ENCODE measurements around the gene UNK.

UNK gene

DNA sequence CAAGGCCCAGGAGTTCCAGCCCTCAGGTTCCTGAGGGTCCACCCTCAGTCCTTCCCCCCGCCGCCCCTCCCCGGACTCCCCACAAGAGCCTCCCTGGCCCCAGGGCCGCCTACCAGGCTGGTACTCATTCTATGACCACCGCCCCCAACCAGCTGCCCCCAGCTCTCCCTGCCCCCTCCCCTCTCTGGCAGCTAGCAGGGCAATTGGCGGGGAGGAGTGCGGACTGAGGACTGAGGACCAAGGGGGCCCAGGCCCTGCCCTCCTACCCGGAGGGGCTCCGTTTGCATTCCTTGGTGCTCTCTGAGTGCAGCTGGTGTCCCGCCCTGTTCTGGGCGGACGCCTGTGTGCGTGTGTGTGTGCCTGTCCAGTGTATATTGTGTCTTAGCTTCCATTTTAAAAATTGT is 40.5 kb downstream of the UNK start:
- no peak for TF ChIP-seq GATA3 (IDR thresholded peaks at IDR 0.05; ENCODE audit: low read depth, low read length)
- TF ChIP-seq GATA2 (IDR thresholded peaks at IDR 0.05; ENCODE audit: low read depth, low read length), result no peak

DNA sequence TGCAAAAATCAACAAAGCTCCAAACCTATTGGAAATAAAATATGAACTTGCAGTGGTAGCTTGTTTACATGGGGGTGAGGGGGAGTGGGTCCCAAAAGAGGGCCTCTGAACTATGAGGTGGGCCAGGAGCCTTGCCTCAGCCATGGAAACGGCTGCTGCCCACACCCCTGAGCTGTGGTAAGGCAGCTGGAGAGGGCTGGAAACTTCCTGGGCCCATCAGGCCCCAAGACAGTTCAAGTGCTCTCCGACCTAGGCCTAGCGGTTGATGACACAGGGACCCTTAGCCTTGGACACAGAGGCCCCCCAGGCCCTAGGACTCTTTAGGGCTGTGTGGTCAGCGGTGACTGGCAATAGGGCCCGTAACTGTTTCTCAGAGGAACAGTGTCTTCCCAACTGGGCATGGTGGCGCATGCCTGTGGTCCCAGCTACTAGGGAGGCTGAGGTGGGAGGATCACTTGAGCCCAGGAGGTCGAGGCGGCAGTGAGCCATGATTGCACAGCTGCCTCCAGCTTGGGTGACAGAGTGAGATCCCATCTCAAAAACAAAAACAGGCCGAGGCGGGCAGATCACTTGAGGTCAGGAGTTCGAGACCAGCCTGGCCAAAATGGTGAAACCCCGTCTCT is 41.3 kb downstream of the UNK start:
- TF ChIP-seq GATA2 (IDR thresholded peaks at IDR 0.05; ENCODE audit: low read depth, low read length) (no peak), GATA3 (IDR thresholded peaks at IDR 0.05; ENCODE audit: low read depth, low read length) (no peak)

DNA sequence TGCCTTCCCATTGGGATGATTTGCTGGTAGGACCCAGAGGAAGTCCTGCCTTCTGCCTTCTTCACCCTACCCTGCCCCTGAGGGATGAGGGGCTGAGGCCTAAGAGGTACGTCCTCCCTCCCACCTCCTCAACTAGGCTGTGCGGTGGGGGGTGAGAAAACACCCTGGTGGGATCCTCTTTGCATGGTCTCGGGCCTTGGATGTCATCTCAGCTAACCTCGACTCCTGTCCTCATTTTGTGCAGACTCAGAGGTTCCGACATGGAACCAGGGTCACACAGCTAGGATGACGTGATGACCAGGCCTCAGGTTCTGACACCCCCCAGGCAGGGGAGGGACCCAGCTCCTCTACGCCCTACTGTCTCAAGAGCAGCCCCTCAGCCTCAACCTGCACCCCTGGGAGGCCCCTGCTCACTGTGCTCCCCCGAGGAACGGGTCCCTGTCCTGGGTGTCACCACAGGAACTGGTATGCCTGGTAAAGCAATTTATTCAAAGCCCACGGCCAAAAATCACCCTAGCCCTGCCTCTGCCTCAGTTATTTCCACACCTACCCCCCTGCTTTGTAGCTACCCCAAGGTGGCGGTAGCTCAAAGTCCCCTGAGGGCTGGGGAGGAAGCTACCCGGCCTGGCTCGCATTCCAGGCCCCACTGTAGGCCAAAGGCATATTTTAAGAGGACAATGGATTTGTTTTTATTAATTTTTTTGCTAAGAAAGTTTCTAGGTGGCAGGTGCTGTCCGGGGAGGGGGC is 42.1 kb downstream of the UNK start:
- TF ChIP-seq GATA3 (IDR thresholded peaks at IDR 0.05; ENCODE audit: low read depth, low read length) (no peak), GATA2 (IDR thresholded peaks at IDR 0.05; ENCODE audit: low read depth, low read length) (no peak)

DNA sequence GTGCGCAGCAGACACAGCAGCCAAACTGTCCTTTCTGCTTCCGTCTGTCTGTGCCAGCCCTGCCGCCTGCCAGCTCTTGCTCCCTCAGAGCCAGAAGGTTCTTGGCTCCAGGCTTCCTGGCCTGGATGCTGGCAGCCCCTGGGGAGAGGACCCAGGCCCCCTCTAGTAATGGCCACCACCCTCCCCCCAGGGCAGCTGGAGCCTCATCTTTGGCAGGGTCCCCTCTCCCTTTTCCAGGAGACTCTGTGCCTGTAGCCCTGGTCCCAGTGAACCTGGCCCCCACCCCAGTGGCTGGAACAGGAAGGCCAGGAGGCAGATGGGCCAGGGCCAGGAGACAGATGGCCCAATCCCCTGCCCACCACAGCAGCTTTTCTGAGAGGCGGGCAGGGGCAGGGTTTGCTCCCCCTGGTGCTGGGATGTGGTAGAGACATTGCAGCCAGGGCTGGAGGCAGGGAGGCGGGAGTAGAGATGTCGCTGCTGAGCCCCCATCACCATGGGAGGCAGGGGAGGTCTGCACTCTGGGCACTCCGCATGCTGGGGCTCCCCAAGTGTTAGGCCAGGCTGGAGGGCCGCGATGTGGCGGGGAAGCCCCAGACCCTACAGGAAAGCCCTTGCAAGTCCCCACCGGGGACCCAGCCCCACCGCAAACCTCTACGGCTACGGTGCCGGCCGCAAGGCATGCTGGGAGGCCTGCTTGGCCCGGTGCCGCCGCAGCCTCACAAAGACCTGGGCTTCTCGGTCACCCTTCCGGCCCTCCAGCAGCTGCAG is 42.9 kb downstream of the UNK start:
- TF ChIP-seq GATA3 (IDR thresholded peaks at IDR 0.05; ENCODE audit: low read depth, low read length) (no peak), GATA2 (IDR thresholded peaks at IDR 0.05; ENCODE audit: low read depth, low read length) (no peak)

DNA sequence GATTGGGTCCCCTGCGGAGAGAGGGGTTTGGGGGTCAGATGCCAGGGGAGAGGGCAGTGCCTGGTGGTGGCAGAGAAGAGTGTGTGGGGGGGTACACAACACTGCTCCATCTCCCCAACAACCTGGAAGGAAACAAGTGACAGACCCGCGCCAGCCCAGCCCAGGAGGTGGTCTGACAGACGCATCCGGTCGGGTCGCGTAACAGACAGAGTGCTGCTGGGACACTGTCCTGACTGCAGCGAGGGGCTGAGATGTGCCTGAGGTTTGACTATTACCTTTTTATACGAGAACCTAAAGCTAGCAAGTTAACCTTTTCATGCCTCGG is 43.4 kb downstream of the UNK start:
- no peak for TF ChIP-seq GATA3 (IDR thresholded peaks at IDR 0.05; ENCODE audit: low read depth, low read length)
- no peak for TF ChIP-seq GATA2 (IDR thresholded peaks at IDR 0.05; ENCODE audit: low read depth, low read length)

DNA sequence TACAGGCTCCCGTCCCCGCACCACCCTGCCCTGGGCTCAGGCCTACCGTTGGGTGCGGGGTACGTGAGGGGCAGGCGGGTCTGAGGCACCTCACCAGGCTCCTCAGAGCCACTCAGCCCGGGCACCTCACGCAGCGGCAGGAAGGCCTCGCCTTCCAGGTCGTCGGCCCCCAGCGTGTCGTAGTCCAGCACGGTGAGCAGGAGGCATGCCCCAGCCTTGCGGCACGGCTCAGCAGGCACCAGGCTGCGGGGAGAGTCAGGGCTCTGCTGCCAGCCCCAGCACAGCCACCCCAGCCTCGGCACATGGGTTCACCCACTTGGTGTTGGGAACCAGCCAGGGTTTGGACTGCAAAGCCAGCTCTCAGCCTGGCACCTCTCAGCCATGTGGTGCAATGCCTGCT is 44.1 kb downstream of the UNK start:
- TF ChIP-seq GATA2 (IDR thresholded peaks at IDR 0.05; ENCODE audit: low read depth, low read length), result no peak
- no peak for TF ChIP-seq GATA3 (IDR thresholded peaks at IDR 0.05; ENCODE audit: low read depth, low read length)

DNA sequence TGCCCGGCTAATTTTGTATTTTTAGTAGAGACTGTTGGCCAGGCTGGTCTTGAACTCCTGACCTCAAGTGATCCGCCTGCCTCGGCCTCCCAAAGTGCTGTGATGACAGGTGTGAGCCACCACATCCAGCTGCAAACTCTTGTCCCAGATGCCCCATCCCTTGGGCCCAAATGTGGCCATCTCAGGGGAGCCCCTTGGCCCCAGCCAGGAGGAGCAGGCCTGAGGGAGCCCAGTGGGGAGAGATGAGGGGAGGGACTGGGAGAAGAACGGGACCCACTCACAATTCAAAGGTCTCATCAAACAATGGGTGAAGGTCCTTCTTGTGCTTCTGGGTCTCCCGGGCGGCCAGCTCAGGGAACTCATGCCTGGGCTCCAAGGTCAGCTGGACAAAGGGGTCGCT is 45.1 kb downstream of the UNK start:
- no peak for TF ChIP-seq GATA2 (IDR thresholded peaks at IDR 0.05; ENCODE audit: low read depth, low read length)
- TF ChIP-seq GATA3 (IDR thresholded peaks at IDR 0.05; ENCODE audit: low read depth, low read length), result no peak

DNA sequence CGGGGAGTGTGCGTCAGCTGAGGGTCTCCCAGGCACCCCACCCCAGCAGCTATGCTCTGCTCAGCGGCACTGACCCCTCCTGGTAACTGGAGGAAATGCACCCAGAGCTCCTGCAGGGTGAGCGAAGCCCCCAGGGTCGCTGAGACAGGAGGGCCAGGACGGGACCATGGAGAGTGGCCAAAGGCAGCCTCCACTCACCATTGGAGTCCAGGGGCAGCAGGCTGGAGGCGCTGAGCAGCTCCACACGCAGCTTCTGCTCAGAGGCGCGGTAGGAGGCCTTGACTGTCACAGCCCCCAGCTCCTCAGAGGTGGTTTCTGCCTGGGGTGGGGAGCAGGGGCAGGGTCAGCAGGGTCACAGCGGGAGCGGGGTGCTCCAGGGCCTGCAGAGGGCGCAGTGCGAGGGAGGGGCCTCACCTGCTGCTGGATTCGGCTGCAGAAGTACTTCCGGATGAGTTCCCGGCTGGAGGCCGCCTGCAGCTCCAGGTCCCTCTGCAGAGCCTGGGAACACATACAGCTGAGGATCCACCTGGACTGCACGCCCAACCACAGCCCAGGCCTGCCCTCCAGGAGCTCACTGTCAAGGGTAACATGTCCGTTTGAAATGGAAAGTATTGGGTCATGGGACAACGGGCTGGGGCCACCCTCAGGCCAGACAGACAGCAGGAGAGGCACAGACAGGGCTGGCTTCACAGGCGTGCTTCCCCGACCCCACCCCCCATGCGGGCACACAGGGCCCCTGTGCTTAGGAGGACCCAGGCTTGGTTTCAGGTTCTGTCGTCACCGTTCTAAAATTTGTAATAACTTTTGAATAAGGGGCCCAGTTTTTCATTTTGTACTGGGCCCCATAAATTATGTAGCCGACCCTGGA is 45.8 kb downstream of the UNK start:
- TF ChIP-seq GATA3 (IDR thresholded peaks at IDR 0.05; ENCODE audit: low read depth, low read length), result no peak

DNA sequence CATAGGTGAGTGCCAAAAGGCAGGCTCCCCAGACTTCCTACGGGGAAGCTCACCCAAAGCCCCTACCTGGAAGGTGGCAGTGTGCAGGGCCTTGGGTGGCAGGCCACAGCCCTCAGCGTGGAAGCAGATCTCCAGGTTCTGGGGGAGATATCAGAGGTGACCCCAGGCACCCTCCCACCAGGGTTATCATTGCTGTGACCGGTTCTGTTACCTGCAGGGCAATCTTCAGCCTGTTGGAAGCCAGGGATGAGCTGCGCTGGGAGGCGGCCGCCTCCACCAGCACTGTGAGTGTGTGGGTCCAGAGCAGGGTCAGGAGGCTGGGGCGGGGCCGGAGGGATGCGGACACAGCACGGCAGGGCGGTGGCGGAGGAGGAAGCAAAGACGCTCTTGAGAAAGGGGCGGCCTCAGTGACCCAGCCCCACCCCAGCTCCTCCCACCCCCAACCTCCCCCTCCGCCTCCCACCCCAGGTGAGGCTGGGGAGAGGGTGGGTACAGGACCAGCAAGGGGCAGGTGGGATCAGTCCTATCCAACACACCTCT is 46.5 kb downstream of the UNK start:
- TF ChIP-seq GATA3 (IDR thresholded peaks at IDR 0.05; ENCODE audit: low read depth, low read length) (no peak), GATA2 (IDR thresholded peaks at IDR 0.05; ENCODE audit: low read depth, low read length) (no peak)

DNA sequence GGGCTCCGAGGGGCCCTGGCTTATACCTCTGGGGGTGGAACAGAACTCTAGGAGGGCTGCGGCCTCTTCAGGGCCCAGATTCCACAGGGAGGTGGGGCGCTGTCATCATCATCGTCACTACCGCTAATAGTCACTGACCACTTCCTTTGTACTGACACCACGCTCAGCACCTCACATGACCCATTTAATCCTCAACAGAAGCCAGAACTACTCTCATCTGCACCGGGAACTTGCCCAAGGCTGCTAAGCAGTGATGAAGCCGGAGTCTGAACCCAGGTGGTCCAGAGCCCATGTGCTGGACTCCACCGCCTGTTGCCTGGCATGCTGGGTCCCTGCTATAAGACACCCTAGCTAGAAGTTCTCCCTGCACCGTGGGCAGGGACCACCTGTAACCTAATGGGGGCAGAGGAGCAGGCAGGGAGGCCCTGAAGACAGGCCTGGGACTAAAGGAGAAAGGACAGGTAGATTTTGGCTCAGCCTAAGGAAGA is 47.6 kb downstream of the UNK start:
- TF ChIP-seq GATA2 (IDR thresholded peaks at IDR 0.05; ENCODE audit: low read depth, low read length) (no peak), GATA3 (IDR thresholded peaks at IDR 0.05; ENCODE audit: low read depth, low read length) (no peak)

DNA sequence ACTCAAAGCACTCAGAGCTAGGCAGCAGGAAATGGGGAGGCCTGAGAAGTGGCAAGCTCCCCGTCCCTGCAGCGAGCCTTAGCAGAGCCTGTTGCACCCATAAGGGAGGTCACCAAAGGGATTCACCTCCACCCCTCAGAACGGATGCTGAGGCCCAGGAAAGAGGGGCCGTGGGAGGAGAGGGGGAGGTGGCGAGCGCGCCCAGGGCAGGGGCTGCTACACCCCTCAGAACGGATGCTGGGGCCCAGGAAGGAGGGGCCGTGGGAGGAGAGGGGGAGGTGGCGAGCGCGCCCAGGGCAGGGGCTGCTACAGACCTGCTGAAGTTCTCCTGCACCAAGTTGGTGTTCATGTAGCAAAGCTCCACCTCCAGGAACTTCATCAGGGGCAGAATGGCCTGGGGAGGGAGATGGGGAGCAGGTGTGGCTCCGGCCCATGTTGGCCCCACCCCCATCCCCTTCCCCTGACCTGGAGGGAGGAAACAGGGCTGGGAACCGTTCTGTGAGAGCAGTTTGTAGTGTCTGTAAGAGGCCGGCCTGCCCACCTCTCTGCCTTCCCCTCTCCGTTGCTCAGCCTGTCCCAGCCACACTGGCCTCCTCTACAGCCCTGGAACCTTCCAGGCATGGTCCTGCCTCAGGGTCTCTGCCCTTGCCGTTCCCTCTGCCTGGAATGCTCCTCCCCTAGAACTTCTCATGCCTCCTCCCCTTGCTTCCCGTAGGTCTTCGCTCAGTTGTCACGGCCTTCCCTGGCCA is 48.2 kb downstream of the UNK start:
- TF ChIP-seq GATA2 (IDR thresholded peaks at IDR 0.05; ENCODE audit: low read depth, low read length), result no peak
- TF ChIP-seq GATA3 (IDR thresholded peaks at IDR 0.05; ENCODE audit: low read depth, low read length), result no peak

DNA sequence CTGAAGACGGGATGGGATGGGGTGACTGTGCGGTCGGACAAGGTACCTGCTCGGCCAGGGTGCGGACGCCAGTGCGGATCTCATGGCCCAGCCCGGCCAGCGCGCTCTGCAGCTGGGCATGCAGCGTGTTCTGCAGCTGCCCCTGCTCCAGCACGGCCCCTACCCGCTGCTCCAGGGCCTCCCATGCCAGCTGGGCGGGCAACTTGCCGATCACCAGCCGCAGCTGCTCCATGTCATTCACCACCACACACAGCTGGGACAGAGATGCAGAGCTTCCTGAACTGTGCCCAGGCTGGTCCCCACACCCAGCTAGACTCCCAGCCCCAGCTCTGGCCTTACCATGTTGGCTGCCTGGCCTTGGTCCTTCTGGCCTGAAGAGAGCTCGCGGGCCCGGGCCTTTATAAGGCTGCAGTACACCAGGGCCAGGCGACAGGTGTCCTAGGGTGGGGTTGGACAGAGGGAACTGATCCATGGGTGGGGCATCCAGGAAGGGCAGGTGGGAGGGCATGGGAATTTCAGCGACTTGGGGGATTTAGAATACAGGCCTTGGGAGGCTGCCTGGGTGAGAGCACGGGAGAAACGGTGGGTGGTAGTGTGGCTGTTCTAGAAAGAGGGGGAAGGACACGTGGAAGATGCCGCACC is 49.8 kb downstream of the UNK start:
- TF ChIP-seq GATA2 (IDR thresholded peaks at IDR 0.05; ENCODE audit: low read depth, low read length) (no peak), GATA3 (IDR thresholded peaks at IDR 0.05; ENCODE audit: low read depth, low read length) (no peak)

Measured in SH-SY5Y (cell line).